HCT116 (cell line): ENCODE measurements around the gene ALDH5A1. TPM values are rescaled to one million over a fixed set of nuclear protein-coding genes. Genes with fewer than 3 reads are reported as not detected.

Experiments
- ATAC-seq: fragments of 200-7000 bp; cut with Tn5 transposase; 2 replicates; pipeline ENCODE4 v1.9.1; 2020; ENCODE audit warnings: mild to moderate bottlenecking, moderate library complexity
- BruUV-seq: library from RNA; stranded (reverse); fragments of 400-500 nt; replicated peaks from 2 replicates; lab custom pipeline; 2021; lab: Mats Ljungman, UMichigan
- CTCF ChIA-PET: fragments of 300-600 bp; sonication (Branson Sonifier 250); formaldehyde crosslinking; loops from one replicate; lab custom pipeline; 2021; ENCODE audit warnings: antibody characterized with exemption; lab: Charles Lee
- POLR2A ChIA-PET: fragments of 300-600, 350-600 bp; sonication (Branson Sonifier 250); formaldehyde crosslinking; loops from one replicate; lab custom pipeline; 2021; ENCODE audit warnings: antibody characterized with exemption; lab: Charles Lee
- RAD21 ChIA-PET, 2 experiments: fragments of 300-600 bp; sonication (Branson Sonifier 250); formaldehyde crosslinking; loops; one replicate each; lab custom pipeline; 2023; ENCODE audit warnings: low total read pairs in 2 of 2; ENCODE audit not compliant: uncharacterized antibody in 2 of 2, unreplicated experiment in 2 of 2, low non-redundant PET in 1 of 2; lab: Charles Lee
- DNase-seq: peaks from one replicate; pipeline ENCODE4 v3.0.0-alpha.2; 2010; ENCODE audit warnings: low read depth, low spot score
- H2AFZ ChIP-seq: fragments of 200-600 bp; shearing (Covaris generic), sonication (generic); 2 replicates; pipeline ENCODE4 v1.6.1; 2017; ENCODE audit warnings: low read depth, mixed run types, mixed read lengths, antibody characterized with exemption, low read length; ENCODE audit not compliant: poor library complexity, severe bottlenecking
- H3K27ac ChIP-seq: 2 replicates; pipeline ENCODE4 v1.5.1; 2012; ENCODE audit warnings: low read depth, low read length
- H3K27me3 ChIP-seq: fragments of 200-600 bp; sonication (generic); 2 replicates; pipeline ENCODE4 v1.6.1; 2016; ENCODE audit warnings: mixed run types, low read length, mixed read lengths; ENCODE audit not compliant: insufficient read depth
- H3K36me3 ChIP-seq, 2 experiments: fragments of 200-500 bp in 1 of 2; fragments of 200-600 bp in 1 of 2; sonication (Bioruptor generic) in 1 of 2; sonication (generic) in 1 of 2; 2 replicates each; pipeline versions ENCODE4 v1.5.1 to v1.6.1; 2014 to 2016; ENCODE audit warnings: low read length in 2 of 2, inconsistent platforms in 1 of 2, mixed read lengths in 1 of 2, mixed run types in 1 of 2; ENCODE audit not compliant: insufficient read depth in 2 of 2, control insufficient read depth in 1 of 2
- H3K4me1 ChIP-seq, 2 experiments: fragments of 200-600 bp in 1 of 2; sonication (generic) in 1 of 2; 2 replicates each; pipeline versions ENCODE4 v1.5.1 to v1.6.1; 2012 to 2017; ENCODE audit warnings: low read length in 2 of 2, inconsistent platforms in 1 of 2, mild to moderate bottlenecking in 1 of 2, mixed read lengths in 1 of 2, mixed run types in 1 of 2, moderate library complexity in 1 of 2; ENCODE audit not compliant: insufficient read depth in 2 of 2, control insufficient read depth in 1 of 2
- H3K4me2 ChIP-seq: fragments of 200-600 bp; sonication (generic); 2 replicates; pipeline ENCODE4 v1.6.1; 2017; ENCODE audit warnings: mixed run types, low read length, mixed read lengths
- H3K4me3 ChIP-seq, 2 experiments: fragments of 200-600 bp in 1 of 2; sonication (generic) in 1 of 2; replicated peaks in 1 of 2; 2 replicates each; pipeline ENCODE4 v1.5.1; 2011 to 2016; ENCODE audit warnings: low read length in 2 of 2, control low read depth in 1 of 2, low read depth in 1 of 2, mild to moderate bottlenecking in 1 of 2, mixed read lengths in 1 of 2, mixed run types in 1 of 2
- H3K79me2 ChIP-seq: fragments of 200-600 bp; sonication (generic); 2 replicates; pipeline ENCODE4 v1.6.1; 2017; ENCODE audit warnings: mild to moderate bottlenecking, mixed run types, low read length, moderate library complexity, mixed read lengths; ENCODE audit not compliant: insufficient read depth
- H3K9ac ChIP-seq: fragments of 200-600 bp; sonication (generic); 2 replicates; pipeline ENCODE4 v1.6.1; 2016; ENCODE audit warnings: low read length, mixed read lengths
- H3K9me2 ChIP-seq: fragments of 200-600 bp; sonication (generic), shearing (Covaris generic); 2 replicates; pipeline ENCODE4 v1.6.1; 2017; ENCODE audit warnings: mixed run types, mild to moderate bottlenecking, moderate library complexity; ENCODE audit not compliant: insufficient read depth
- H3K9me3 ChIP-seq, 2 experiments: fragments of 200-500 bp in 1 of 2; fragments of 200-600 bp in 1 of 2; sonication (Bioruptor generic) in 1 of 2; sonication (generic) in 1 of 2; 2 replicates each; pipeline ENCODE4 v1.6.1; 2014 to 2017; ENCODE audit warnings: low read length in 2 of 2, mixed read lengths in 2 of 2, inconsistent platforms in 1 of 2, low read depth in 1 of 2, mild to moderate bottlenecking in 1 of 2, mixed run types in 1 of 2, moderate library complexity in 1 of 2; ENCODE audit not compliant: control insufficient read depth in 1 of 2, insufficient read depth in 1 of 2
- H4K20me1 ChIP-seq: fragments of 200-600 bp; sonication (generic), shearing (Covaris generic); 2 replicates; pipeline ENCODE4 v1.6.1; 2017; ENCODE audit warnings: mixed run types, mild to moderate bottlenecking, moderate library complexity; ENCODE audit not compliant: insufficient read depth
- ATF3 ChIP-seq: IDR thresholded peaks from 2 replicates; pipeline ENCODE4 v1.6.1; 2012
- CEBPB ChIP-seq: IDR thresholded peaks from 2 replicates; pipeline ENCODE4 v1.6.1; 2012; ENCODE audit warnings: low read depth
- MAX ChIP-seq: IDR thresholded peaks from 2 replicates; pipeline ENCODE4 v1.6.1; 2012
- RAD21 ChIP-seq: IDR thresholded peaks from 2 replicates; pipeline ENCODE4 v1.6.1; 2012; ENCODE audit warnings: low read depth, mild to moderate bottlenecking
- SP1 ChIP-seq: IDR thresholded peaks from 2 replicates; pipeline ENCODE4 v1.6.1; 2012; ENCODE audit warnings: low read depth
- SRF ChIP-seq: IDR thresholded peaks from 2 replicates; pipeline ENCODE4 v1.6.1; 2012; ENCODE audit warnings: low read depth
- ZFX ChIP-seq: fragments of 450-650 bp; IDR thresholded peaks from 2 replicates; pipeline ENCODE4 v1.6.1; 2017
- intact Hi-C: fragments of 100-400 bp; cut with micrococcal nuclease; formaldehyde crosslinking; loops from 2 replicates; pipeline ENCODE4 v1.10.0; 2022
- total RNA-seq: library from RNA; stranded (reverse); gene quantifications from one replicate; pipeline ENCODE4 v1.2.1, GENCODE V29; 2021; ENCODE audit not compliant: unreplicated experiment

The ALDH5A1 gene
- total RNA-seq, 1 experiment from 2014 or later, result 10.0 TPM

GRCh38 chr6:24455061-24455460 lies 39.7 kb upstream of the ALDH5A1 start:
- intact Hi-C loops, result no loop called here
- ChIA-PET RAD21 (no interaction called here), POLR2A (no interaction called here), CTCF (no interaction called here)
- TF ChIP-seq SRF, result no peak
- no peak for TF ChIP-seq RAD21
- no peak for TF ChIP-seq CEBPB
- TF ChIP-seq ZFX, result no peak
- H2AFZ ChIP-seq, result no peak overlapping the region
- H3K4me2 ChIP-seq, result no peak overlapping the region
- no peaks in the 10 kb centered on the region for H4K20me1 ChIP-seq
- no peaks in the 10 kb centered on the region for H3K36me3 ChIP-seq
- no peaks in the 10 kb centered on the region for H3K27me3 ChIP-seq
- no peaks in the 10 kb centered on the region for H3K9me2 ChIP-seq
- DNase-seq, result no peak
- no peaks in the 10 kb centered on the region for H3K9me3 ChIP-seq
- H3K4me3 ChIP-seq, result no peak overlapping the region
- no peak overlapping the region for H3K27ac ChIP-seq
- H3K79me2 ChIP-seq, result no peaks in the 10 kb centered on the region
- no peaks in the 10 kb centered on the region for H3K4me1 ChIP-seq
- no TSS peak for BruUV-seq
- ATAC-seq, result no peak
- H3K9ac ChIP-seq, result no peak overlapping the region

GRCh38 chr6:24458134-24458533 lies 36.6 kb upstream of the ALDH5A1 start:
- ChIA-PET POLR2A (no interaction called here), CTCF (no interaction called here), RAD21 (no interaction called here)
- no peak overlapping the region for H3K27ac ChIP-seq
- intact Hi-C loops, result no loop called here
- no peaks in the 10 kb centered on the region for H3K4me1 ChIP-seq
- H3K36me3 ChIP-seq, result no peaks in the 10 kb centered on the region
- no TSS peak for BruUV-seq
- no peaks in the 10 kb centered on the region for H3K79me2 ChIP-seq
- no peaks in the 10 kb centered on the region for H4K20me1 ChIP-seq
- no peak overlapping the region for H3K4me3 ChIP-seq
- no peak overlapping the region for H3K4me2 ChIP-seq
- no peak for ATAC-seq
- H3K9me3 ChIP-seq, result no peaks in the 10 kb centered on the region
- no peak overlapping the region for H2AFZ ChIP-seq
- no peak for DNase-seq
- no peaks in the 10 kb centered on the region for H3K9me2 ChIP-seq
- no peaks in the 10 kb centered on the region for H3K27me3 ChIP-seq
- TF ChIP-seq ATF3, result no peak
- no peak for TF ChIP-seq SP1
- no peak for TF ChIP-seq MAX
- H3K9ac ChIP-seq, result no peak overlapping the region
